HG03060 (cell line): ENCODE data around the gene WHAMM.
A peak's percentile ranks its signal among the peaks of the same experiment; 100 is the strongest.
"Not testable (repeated sequence)": the region's sequence is repeated elsewhere in the genome, so short reads cannot be mapped to it uniquely, and the experiment has no call there.

ENCODE experiments used
- ATAC-seq: cut with Tn5 transposase; IDR thresholded peaks from one replicate; pipeline ENCODE4 v1.9.1; 2021; ENCODE audit warnings: low read depth, moderate number of reproducible peaks; ENCODE audit not compliant: unreplicated experiment

Gene WHAMM

GRCh38 chr15:82802497-82802896 is 6.9 kb upstream of the WHAMM start:
- no peak for ATAC-seq

GRCh38 chr15:82803793-82804574 is 5.4 kb upstream of the WHAMM start:
- no peak for ATAC-seq

- no peak for ATAC-seq
Measured at GRCh38 chr15:82804575-82804949, 4.9 kb upstream of the WHAMM start.

GRCh38 chr15:82805994-82806406 is 3.4 kb upstream of the WHAMM start, which contains the start of gene FSD2:
FSD2 (minus strand) TSS chr15:82806069; CDS start chr15:82787390, 18,679 bp downstream.
- ATAC-seq: peak; percentile 61

- no peak for ATAC-seq
Measured at GRCh38 chr15:82807920-82808633, 1.4 kb upstream of the WHAMM start.

DNA sequence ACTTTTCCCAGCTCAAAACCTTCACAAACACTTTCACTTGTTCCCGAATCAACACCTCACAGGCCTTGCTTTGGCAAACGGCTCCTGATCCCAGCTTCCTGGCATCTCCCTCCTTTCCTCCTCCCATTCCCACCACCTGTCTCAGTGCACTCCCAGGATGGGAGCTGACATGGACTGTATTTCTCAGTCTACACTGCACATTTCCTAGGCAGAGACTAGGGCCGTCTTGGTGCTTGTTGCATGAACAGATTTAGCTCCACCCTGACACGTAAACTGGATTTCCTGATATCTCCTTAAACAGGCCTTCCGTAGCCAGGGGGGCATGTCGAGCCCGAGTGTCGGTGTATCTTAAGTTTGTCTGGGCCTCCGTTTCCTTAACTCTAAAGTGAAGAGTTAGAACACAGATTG is 790 bp upstream of the WHAMM start:
- ATAC-seq: no peak

DNA sequence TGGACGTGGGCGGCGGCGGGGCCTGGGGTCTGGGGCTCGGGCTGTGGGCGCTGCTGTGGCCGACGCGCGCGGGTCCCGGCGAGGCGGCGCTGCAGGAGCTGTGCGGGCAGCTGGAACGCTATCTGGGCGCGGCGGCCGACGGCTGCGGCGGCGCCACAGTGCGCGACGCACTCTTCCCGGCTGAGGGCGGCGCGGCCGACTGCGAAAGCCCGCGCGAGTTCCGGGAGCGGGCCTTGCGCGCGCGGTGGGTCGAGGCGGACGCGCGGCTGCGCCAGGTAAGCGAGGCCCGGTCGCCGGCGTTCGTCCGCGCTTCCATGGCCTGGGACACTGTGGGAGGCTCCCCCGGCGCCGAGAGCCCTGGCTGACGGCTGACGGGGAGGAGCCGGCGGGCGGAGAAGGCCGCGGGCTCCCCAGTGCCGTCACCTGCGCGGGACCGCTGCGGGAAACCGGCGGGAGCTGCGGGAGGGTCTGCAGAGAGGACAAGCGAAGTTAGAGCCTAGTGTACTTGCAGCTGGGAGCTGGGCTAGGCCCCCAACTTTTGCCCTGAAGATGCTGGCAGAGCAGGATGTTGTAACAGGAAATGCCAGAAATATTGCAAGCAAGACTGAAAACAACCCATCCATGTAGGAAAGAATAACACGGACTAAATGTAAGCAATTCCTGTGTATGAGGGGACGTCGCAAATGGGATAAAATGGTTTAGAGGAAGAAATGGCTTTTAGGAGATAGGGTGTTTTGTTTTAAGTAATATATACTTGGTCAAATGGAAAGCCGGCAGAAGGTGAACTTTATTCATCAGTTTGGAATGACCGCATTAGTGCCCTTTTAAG is 847 bp downstream of the WHAMM start:
- no peak for ATAC-seq

GRCh38 chr15:82810890-82811426 is 1.5 kb downstream of the WHAMM start:
- no peak for ATAC-seq

- ATAC-seq: no peak
Measured at GRCh38 chr15:82812994-82813393, 3.6 kb downstream of the WHAMM start.

DNA sequence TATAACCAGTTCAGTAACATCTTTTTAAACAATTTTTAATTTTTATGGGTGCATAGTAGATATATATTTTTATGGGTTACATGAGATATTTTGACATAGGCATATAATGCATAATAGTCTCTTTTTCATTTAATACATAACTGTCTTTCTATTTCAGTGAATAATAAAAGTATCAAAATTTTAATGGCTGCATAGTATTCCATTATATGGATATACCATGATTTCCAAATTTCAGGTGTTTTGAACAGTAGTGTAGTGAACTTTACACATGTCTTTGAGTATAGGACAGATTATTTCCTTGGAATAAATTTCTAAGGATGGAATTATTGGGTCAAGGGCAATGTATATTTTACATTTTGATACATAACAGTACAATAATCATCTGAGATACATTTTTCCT is 10.7 kb downstream of the WHAMM start:
- no peak for ATAC-seq

GRCh38 chr15:82821396-82821795 is 12.0 kb downstream of the WHAMM start:
- ATAC-seq: not testable (repeated sequence)

GRCh38 chr15:82821851-82822250 is 12.4 kb downstream of the WHAMM start:
- ATAC-seq: not testable (repeated sequence)

GRCh38 chr15:82823049-82823448 is 13.6 kb downstream of the WHAMM start:
- no peak for ATAC-seq

GRCh38 chr15:82828075-82828474 is 18.6 kb downstream of the WHAMM start:
- no peak for ATAC-seq

GRCh38 chr15:82829234-82829633 is 19.8 kb downstream of the WHAMM start:
- no peak for ATAC-seq

- ATAC-seq: no peak
Measured at GRCh38 chr15:82830427-82831173, 21.2 kb downstream of the WHAMM start.

- ATAC-seq: no peak
Measured at GRCh38 chr15:82831894-82832600, 22.6 kb downstream of the WHAMM start.

DNA sequence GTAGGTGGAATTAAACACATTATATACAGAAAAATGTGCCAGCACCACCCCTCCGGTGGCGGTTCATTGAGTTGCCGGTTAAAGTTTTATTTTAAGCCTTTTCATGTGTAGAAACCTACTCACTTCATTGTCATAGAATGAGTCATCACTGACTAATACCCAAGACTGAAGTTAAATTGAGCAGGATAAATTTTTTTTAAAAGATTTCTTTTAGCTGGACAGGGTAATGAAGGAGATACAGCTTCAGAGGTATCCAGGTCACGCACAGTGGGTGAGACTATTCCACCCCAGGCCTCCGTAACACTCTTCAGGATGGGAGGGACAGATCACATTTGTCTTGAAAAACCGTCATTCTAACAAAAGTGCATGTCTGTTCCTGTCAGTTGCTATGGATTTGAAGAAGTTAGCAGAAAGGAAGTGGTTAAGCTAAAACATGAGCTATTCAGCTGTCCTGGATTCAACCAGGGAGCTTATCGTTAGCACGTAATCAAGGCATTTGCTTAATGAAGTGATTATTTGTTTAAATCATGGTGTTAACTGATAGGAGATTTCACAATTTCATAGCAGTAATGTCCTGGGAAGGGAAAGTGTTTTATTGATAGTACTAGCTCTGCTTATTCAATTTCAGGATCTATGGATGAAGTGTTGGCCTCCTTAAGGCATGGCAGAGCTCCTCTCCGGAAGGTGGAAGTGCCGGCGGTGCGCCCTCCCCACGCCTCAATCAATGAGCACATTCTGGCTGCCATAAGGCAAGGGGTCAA is 23.4 kb downstream of the WHAMM start:
- ATAC-seq: peak; percentile 86

DNA sequence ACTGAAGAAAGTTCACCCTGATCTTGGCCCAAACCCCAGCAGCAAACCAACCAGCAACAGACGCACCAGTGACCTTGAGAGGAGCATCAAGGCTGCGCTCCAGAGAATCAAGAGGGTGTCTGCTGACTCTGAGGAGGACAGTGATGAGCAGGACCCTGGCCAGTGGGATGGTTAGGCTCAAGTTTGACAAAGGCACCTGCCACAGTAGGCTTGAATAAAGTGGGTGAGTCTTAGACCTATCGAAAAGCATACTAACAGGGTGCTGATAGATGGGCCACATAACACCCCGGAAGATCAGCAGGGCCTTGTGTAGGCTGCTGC is 23.9 kb downstream of the WHAMM start:
- no peak for ATAC-seq
